Type B pancreatic cell (in vitro differentiated cells): ENCODE results near the gene ABCA7. TPM values are rescaled to one million over a fixed set of nuclear protein-coding genes. Genes with fewer than 3 reads are reported as not detected.

ENCODE experiments used
- DNase-seq: peaks from one replicate; pipeline ENCODE4 v3.0.0; 2021; ENCODE audit warnings: mixed read lengths; ENCODE audit not compliant: unreplicated experiment; ENCODE audit errors: extremely low spot score
- H3K27ac Mint-ChIP-seq: 2 replicates; pipeline ENCODE4 v1.8.0; 2021; ENCODE audit warnings: mild to moderate bottlenecking, mixed read lengths
- H3K27me3 Mint-ChIP-seq: 2 replicates; pipeline ENCODE4 v1.8.0; 2021; ENCODE audit warnings: mixed read lengths
- H3K36me3 Mint-ChIP-seq: 2 replicates; pipeline ENCODE4 v1.8.0; 2021; ENCODE audit warnings: mixed read lengths
- H3K4me1 Mint-ChIP-seq: one replicate; pipeline ENCODE4 v1.8.0; 2021; ENCODE audit warnings: mixed read lengths; ENCODE audit not compliant: unreplicated experiment
- H3K4me3 Mint-ChIP-seq: 2 replicates; pipeline ENCODE4 v1.8.0; 2021; ENCODE audit warnings: mild to moderate bottlenecking, mixed read lengths
- H3K9me3 Mint-ChIP-seq: 2 replicates; pipeline ENCODE4 v1.8.0; 2021; ENCODE audit warnings: mixed read lengths
- total RNA-seq: library from RNA; stranded (reverse); gene quantifications from 2 replicates; pipeline ENCODE4 v1.2.1, GENCODE V29; 2021; ENCODE audit warnings: low replicate concordance
- TF ChIP-seq, protein P1 (sequence below): fragments of 200-600 bp; sonication (generic); conservative IDR thresholded peaks from 2 replicates; pipeline ENCODE4 v1.5.0; 2021; ENCODE audit warnings: antibody characterized with exemption, mild to moderate bottlenecking

Gene ABCA7
- total RNA-seq, 1 donor from 2014 or later: 26.1 TPM

DNA sequence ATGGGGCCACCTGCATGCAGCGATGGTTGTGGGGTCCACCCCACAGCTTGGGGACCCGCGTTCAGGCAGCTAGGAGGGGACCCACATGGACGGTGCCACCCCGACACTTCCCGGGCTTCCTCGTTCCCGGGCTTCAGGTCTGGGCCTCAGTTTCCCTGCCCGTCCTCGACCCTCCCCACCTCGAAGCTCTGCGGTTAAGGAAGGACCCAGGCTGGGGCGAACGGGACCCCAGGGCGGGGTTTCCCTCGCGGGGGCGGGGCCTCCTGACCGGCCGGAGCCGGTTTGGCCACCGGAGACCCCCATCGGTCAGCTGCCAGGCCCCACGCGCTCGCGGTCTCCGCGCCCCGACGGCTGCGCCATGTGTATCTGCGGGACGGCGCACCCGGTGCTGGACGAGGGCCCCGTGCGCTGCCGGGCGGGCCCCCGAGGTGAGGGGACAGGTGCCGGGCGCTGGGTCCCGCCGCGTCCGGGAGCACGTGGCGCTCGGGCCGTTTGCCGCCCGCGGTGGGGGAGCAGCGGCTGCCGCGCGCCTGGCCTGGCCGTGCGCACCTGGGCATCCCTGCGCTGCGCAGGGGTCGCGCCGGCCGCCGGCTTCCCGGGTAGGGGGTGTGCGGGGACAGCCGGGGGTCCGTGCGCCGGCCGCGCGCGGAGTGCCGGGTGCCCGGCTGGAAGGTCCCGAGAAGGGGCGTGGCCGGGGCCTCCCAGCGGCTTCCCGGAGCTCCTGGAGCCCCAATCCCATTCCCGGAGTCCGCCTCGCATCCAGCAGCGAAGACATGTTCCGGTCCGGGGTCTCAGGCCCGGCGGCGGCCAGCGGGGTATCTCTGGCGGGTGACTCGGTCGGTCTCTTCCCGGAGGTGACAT, 31.3 kb downstream of the ABCA7 start:
- Mint-ChIP-seq H3K27me3 (peaks cover 51% of the 10 kb centered on the region), H3K4me1 (peaks cover 5% of the 10 kb centered on the region), H3K9me3 (no peaks in the 10 kb centered on the region), H3K27ac (no peak overlapping the region), H3K4me3 (peak overlapping the region; percentile 69), H3K36me3 (no peaks in the 10 kb centered on the region)
- DNase-seq: no peak
- TF ChIP-seq, protein P1, sequence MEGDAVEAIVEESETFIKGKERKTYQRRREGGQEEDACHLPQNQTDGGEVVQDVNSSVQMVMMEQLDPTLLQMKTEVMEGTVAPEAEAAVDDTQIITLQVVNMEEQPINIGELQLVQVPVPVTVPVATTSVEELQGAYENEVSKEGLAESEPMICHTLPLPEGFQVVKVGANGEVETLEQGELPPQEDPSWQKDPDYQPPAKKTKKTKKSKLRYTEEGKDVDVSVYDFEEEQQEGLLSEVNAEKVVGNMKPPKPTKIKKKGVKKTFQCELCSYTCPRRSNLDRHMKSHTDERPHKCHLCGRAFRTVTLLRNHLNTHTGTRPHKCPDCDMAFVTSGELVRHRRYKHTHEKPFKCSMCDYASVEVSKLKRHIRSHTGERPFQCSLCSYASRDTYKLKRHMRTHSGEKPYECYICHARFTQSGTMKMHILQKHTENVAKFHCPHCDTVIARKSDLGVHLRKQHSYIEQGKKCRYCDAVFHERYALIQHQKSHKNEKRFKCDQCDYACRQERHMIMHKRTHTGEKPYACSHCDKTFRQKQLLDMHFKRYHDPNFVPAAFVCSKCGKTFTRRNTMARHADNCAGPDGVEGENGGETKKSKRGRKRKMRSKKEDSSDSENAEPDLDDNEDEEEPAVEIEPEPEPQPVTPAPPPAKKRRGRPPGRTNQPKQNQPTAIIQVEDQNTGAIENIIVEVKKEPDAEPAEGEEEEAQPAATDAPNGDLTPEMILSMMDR: no peak

DNA sequence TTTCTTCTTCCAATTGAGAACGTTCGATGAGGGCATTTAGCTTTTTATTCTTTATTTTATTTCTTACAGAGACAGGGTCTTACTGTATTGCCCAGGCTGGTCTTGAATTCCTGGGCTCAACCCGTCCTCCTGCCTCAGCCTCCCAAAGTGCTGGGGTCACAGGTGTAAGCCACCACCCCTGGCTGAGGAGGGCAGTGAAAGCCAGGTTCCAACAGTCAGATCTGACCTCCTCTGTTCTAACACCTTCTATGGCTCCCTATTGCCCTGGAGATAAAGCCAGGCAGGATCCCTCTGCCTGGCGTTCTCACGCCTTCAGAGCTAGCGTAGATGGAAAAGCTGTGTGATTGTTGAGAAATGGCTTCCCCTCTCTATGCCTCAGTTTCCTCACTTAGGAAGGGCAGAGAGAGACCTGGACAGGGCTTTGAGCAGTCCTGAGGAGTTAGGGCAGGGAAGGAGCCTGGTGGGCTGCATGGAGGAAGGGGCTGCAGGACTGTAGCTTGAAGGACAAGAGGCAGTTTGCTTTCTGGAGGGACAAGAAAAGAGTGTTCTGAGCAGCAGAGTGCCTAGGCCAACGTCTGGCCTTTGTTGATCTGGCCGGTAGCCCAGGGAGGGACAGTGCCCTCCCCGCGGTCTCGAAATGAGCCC, 32.6 kb downstream of the ABCA7 start:
- TF ChIP-seq, protein P1: no peak
- Mint-ChIP-seq H3K27me3 (peaks cover 49% of the 10 kb centered on the region), H3K4me1 (peaks cover 5% of the 10 kb centered on the region), H3K36me3 (no peaks in the 10 kb centered on the region), H3K4me3 (peak overlapping the region; percentile 69), H3K27ac (no peak overlapping the region), H3K9me3 (no peaks in the 10 kb centered on the region)
- DNase-seq: no peak

DNA sequence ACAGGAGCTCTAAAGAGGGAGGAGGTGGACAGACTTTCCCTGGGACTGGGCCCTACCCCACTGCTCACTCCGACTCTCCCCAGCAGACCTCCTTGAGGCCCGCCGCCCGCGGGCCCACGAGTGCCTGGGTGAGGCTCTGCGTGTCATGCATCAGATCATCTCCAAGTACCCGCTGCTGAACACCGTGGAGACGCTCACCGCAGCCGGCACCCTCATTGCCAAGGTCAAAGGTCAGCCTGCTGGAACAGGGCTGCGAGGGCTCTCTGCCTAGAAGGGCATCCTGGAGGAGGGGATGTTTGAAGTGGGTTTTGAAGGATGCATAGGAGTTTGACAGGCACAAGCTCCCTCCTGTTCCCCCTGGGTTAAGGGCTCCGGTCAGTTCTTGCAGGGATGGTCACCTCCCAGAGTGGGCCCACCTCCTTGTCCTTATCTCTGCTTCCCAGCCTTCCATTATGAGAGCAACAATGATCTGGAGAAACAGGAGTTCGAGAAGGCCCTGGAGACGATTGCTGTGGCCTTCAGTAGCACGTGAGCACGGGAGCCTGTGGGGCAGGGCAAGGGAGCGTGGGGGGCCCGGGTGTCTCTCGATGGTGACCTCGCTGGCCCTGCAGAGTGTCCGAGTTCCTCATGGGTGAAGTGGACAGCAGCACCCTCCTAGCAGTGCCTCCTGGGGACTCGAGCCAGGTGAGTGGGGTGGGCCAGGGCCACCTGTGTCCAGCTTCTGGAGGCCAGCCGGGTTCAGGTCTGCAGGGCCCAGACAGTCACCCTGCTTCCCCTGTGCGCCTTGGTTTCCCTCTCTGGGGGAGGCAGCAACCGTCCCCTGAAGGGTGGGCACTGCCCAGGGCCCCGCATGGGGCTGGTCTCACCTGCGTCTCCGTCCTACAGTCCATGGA, 33.4 kb downstream of the ABCA7 start:
- Mint-ChIP-seq H3K4me3 (no peak overlapping the region), H3K9me3 (no peaks in the 10 kb centered on the region), H3K27me3 (peaks cover 46% of the 10 kb centered on the region), H3K27ac (no peak overlapping the region), H3K36me3 (no peaks in the 10 kb centered on the region), H3K4me1 (peaks cover 5% of the 10 kb centered on the region)
- DNase-seq: no peak
- TF ChIP-seq, protein P1: no peak

DNA sequence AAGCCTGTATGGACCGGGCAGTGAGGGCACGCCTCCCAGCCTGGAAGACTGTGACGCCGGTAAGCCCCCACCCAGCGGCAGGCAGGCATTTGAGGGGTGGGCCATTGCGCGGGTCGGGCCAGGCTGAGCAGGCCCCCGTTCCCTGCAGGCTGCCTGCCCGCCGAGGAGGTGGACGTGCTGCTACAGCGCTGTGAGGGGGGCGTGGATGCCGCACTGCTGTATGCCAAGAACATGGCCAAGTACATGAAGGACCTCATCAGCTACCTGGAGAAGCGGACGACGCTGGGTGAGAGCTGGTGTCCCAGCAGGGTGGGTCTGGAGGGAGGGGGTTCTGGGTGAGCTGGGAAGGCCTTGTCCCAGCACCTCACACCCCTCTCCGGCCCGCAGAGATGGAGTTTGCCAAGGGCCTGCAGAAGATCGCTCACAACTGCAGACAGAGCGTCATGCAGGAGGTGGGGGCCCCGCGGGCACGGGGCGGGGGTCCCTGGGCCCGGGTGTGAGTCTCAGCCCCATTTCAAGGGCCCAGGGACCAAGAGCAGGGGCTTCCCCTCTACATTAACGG, 34.1 kb downstream of the ABCA7 start:
- H3K27me3 Mint-ChIP-seq: peaks cover 40% of the 10 kb centered on the region
- H3K9me3 Mint-ChIP-seq: no peaks in the 10 kb centered on the region
- H3K4me3 Mint-ChIP-seq: no peak overlapping the region
- no peak overlapping the region for H3K27ac Mint-ChIP-seq
- peaks cover 5% of the 10 kb centered on the region for H3K4me1 Mint-ChIP-seq
- no peaks in the 10 kb centered on the region for H3K36me3 Mint-ChIP-seq
- DNase-seq: no peak
- TF ChIP-seq, protein P1: no peak
